HG02763 (cell line): ENCODE measurements around the gene MIEF1.

ENCODE experiments used
- ATAC-seq: cut with Tn5 transposase; IDR thresholded peaks from one replicate; pipeline ENCODE4 v1.9.1; 2021; ENCODE audit warnings: mild to moderate bottlenecking, moderate library complexity; ENCODE audit not compliant: unreplicated experiment

The MIEF1 gene

GRCh38 chr22:39556970-39557841, 55.1 kb downstream of the MIEF1 start:
- no peak for ATAC-seq

GRCh38 chr22:39558254-39558727, 56.2 kb downstream of the MIEF1 start:
- ATAC-seq: no peak

- ATAC-seq: no peak
Measured at GRCh38 chr22:39558950-39559349, 56.9 kb downstream of the MIEF1 start.

- ATAC-seq: no peak
Measured at GRCh38 chr22:39559456-39560105, 57.5 kb downstream of the MIEF1 start.

GRCh38 chr22:39560127-39560526, 58.0 kb downstream of the MIEF1 start:
- no peak for ATAC-seq

- no peak for ATAC-seq
Measured at GRCh38 chr22:39562839-39563489, 60.9 kb downstream of the MIEF1 start.

GRCh38 chr22:39563571-39564428, 61.7 kb downstream of the MIEF1 start:
- ATAC-seq: no peak

- ATAC-seq: no peak
Measured at GRCh38 chr22:39565414-39565944, 63.4 kb downstream of the MIEF1 start.

GRCh38 chr22:39567135-39567946, 65.3 kb downstream of the MIEF1 start:
- no peak for ATAC-seq
